ENCODE measurements around the gene SLC25A17.

DNA sequence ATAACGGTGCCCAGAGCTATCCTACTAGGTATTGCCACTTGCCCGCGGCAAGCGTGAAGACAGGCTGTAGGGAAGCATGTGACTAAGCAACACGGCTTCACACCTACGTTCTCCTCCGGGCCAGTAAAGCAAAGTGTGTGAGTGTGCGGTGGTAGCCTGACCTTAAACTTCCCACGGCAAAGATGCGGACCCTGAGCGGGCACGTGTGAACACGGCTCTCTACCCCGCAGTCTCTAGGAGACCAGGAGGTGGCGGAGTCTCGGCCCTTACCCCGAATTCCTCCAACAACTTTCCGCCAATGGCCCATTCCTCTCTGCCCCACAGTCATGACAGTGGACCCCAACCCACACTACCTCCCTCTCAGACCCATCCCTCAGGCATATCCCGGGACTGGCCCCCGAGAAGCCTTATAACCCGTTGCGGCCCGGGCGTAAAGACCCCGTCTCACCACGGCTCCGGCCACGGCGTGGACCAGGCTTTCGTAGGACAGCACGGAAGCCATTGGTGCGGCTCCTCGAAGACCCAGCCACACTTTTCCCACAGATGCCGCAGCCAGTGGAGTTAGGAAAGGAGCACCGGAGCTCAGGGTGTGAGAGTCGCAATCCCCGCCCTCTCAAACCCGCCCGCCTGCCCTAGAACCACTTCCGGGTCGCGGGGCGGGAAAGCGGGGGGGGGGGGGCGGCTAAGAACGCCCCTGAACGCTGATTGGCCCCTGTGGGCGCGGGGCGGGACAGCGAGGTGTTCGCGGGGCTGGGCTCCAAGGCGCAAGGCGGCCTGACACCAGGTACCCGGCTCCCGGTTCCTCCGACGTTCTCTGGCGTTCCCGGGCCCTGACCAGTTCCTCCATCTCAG, at the start of gene SLC25A17:
- TF ChIP-seq CTCF (IDR thresholded peaks at IDR 0.05) (peak; percentile 12 to 60 (median 46)), POLR2AphosphoS5 (IDR thresholded peaks at IDR 0.05) (no peak), EP300 (IDR thresholded peaks at IDR 0.05) (no peak), POLR2A (IDR thresholded peaks at IDR 0.05) (peak; percentile 36 to 44)
